Ishikawa (cell line): ENCODE results near the gene ZNF687.

Experiments used
- CEBPB ChIP-seq: IDR thresholded peaks from 2 replicates; pipeline ENCODE4 v1.6.1; 2012
- CREB1 ChIP-seq: IDR thresholded peaks from 2 replicates; pipeline ENCODE4 v1.6.1; 2012; ENCODE audit warnings: low read depth
- EGR1 ChIP-seq: IDR thresholded peaks from 2 replicates; pipeline ENCODE4 v1.6.1; 2012
- EP300 ChIP-seq: IDR thresholded peaks from 2 replicates; pipeline ENCODE4 v1.6.1; 2012; ENCODE audit warnings: borderline replicate concordance
- FOXM1 ChIP-seq: IDR thresholded peaks from 2 replicates; pipeline ENCODE4 v1.6.1; 2012; ENCODE audit warnings: low read depth, borderline replicate concordance
- MAX ChIP-seq: IDR thresholded peaks from 2 replicates; pipeline ENCODE4 v1.6.1; 2012
- NFIC ChIP-seq: IDR thresholded peaks from 2 replicates; pipeline ENCODE4 v1.6.1; 2012
- RAD21 ChIP-seq: IDR thresholded peaks from 2 replicates; pipeline ENCODE4 v1.6.1; 2012; ENCODE audit warnings: low read depth
- REST ChIP-seq: IDR thresholded peaks from 2 replicates; pipeline ENCODE4 v1.6.1; 2012; ENCODE audit warnings: low read depth, mild to moderate bottlenecking
- TAF1 ChIP-seq: IDR thresholded peaks from 2 replicates; pipeline ENCODE4 v1.6.1; 2012; ENCODE audit warnings: low read depth, mild to moderate bottlenecking
- TCF12 ChIP-seq: IDR thresholded peaks from 2 replicates; pipeline ENCODE4 v1.6.1; 2012; ENCODE audit warnings: low read depth
- TEAD4 ChIP-seq: IDR thresholded peaks from 2 replicates; pipeline ENCODE4 v1.6.1; 2012
- YY1 ChIP-seq: IDR thresholded peaks from 2 replicates; pipeline ENCODE4 v1.6.1; 2012; ENCODE audit warnings: low read depth
- ZBTB7A ChIP-seq: IDR thresholded peaks from 2 replicates; pipeline ENCODE4 v1.6.1; 2012; ENCODE audit warnings: low read depth
- TF ChIP-seq, protein P1 (sequence below): IDR thresholded peaks from 2 replicates; pipeline ENCODE4 v1.6.1; 2012

Gene ZNF687

GRCh38 chr1:151314137-151314875 lies 32.2 kb downstream of the ZNF687 start:
- TF ChIP-seq EGR1, result no peak
- peak; percentile 84 for TF ChIP-seq NFIC
- TF ChIP-seq YY1, result no peak
- TF ChIP-seq CEBPB, result no peak
- TF ChIP-seq TAF1, result no peak
- no peak for TF ChIP-seq REST
- TF ChIP-seq FOXM1, result peak; percentile 88
- TF ChIP-seq RAD21, result peak; percentile 6; the same call in 1 of the 2 replicates
- no peak for TF ChIP-seq EP300
- TF ChIP-seq TEAD4, result peak; percentile 67
- no peak for TF ChIP-seq CREB1
- TF ChIP-seq MAX, result no peak
- TF ChIP-seq, protein P1, sequence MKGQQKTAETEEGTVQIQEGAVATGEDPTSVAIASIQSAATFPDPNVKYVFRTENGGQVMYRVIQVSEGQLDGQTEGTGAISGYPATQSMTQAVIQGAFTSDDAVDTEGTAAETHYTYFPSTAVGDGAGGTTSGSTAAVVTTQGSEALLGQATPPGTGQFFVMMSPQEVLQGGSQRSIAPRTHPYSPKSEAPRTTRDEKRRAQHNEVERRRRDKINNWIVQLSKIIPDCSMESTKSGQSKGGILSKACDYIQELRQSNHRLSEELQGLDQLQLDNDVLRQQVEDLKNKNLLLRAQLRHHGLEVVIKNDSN, result no peak
- no peak for TF ChIP-seq ZBTB7A
- peak; percentile 47; the same call in 1 of the 2 replicates for TF ChIP-seq TCF12

DNA sequence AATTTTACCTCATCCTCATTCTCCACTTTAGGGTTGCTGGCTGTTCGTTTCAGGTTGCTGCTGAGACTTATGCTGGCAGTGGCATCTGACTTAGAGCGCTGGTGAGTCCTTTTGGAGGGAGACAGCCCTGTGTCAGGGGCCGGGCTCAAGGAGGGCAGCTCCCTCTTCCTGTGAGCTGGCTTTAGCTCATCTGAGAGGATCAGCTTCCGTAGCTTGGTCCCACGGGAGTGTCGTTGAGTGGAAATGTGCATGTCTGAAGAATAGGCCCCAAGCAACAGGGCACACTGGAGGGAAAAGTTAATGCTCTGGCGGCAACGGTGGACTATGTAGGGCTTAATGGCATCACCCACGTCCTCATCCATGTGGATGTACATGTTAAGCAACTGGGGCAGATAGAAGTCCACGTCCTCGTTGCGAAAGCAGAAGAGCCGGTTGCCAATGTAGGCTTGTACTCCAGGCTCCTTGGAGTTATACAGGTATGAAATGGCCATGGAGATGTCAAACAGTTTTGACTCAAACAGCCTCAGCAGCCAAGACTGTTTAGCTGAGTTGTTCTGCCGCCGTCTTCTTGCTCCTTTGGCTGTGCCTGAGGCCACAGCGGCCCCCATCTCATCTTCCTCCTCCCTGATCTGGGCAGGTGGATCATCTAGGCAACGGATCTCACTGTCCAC lies 33.6 kb downstream of the ZNF687 start:
- TF ChIP-seq FOXM1 (no peak), TCF12 (no peak), CREB1 (no peak), CEBPB (no peak)
- TF ChIP-seq, protein P1, result no peak

DNA sequence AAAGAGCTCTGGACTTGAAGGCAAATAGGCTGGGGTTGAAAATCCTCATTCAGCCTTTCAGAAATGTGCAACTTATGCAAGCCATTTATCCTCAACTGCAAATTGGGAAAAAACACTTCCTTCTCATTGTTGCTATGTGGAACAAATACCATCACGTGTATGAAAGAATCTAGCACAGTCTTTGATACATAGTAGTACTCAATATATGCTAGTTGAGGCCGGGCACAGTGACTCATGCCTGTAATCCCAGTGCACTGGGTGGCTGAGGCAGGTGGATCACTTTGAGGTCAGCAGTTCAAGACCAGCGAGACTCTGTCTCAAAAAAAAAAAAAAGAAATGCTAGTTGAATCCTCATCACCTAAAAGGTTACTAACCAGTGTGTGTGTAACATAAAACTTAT lies 36.9 kb downstream of the ZNF687 start:
- no peak for TF ChIP-seq RAD21
- TF ChIP-seq REST, result no peak
- TF ChIP-seq EP300, result no peak
- no peak for TF ChIP-seq YY1
- TF ChIP-seq TCF12, result no peak
- no peak for TF ChIP-seq NFIC
- no peak for TF ChIP-seq CREB1
- TF ChIP-seq TEAD4, result no peak
- no peak for TF ChIP-seq FOXM1
- no peak for TF ChIP-seq TAF1
- TF ChIP-seq MAX, result no peak
- TF ChIP-seq ZBTB7A, result no peak
- TF ChIP-seq EGR1, result no peak
- TF ChIP-seq, protein P1, result no peak
- TF ChIP-seq CEBPB, result no peak

DNA sequence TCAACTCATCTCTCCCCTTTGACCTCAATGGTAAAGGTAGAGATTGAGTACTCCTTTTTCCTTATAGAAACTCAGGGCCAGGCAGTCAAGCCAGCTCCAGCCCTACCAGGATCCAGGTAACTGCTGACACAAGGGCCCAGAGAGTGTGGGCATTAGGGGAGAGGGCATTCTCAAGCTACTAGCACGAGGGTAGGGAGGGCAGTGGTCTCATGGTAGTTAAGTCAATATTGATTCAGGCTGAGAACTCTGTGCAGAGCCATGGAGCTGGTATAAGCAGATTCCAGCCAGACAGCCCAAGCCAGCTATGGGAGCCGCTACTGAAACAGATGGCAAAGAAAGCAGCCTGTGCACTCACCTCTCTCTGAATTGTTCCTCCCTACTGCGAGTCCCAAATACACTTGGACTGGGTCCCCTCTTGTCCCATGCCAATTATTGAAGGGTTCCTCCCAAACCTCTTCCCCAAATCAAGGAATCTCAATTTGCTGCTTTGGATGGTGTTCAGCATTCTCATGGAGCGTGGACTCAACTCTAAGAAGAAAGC lies 42.4 kb downstream of the ZNF687 start:
- TF ChIP-seq TCF12 (no peak), TEAD4 (no peak), RAD21 (no peak), EP300 (no peak), CREB1 (no peak), YY1 (no peak), FOXM1 (no peak)

DNA sequence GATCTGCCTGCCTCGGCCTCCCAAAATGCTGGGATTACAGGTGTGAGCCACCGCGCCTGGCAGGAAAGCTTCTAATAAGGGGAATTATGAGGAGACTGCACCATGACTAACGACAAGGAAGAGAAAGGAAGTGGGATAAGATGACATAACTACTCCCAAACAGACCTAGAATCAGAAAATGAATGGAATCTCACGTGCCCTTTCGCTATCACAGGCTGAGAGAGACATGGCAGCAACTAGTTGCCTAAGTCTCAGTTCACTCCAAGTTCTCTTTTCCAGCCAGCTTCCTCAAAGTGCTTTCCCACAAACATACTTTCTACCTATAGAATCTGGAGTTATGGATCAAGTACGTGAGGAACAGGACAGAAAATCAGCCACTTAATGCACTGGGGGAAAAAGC lies 43.1 kb downstream of the ZNF687 start:
- TF ChIP-seq REST (no peak), EP300 (no peak), RAD21 (no peak), YY1 (no peak)
- TF ChIP-seq, protein P1, result no peak
